ENCODE data around the gene PRKAR1B. TPM values are rescaled to one million over a fixed set of nuclear protein-coding genes. Genes with fewer than 3 reads are reported as not detected.

Gene PRKAR1B
- total RNA-seq, 2 donors from 2014 or later: 15.1 to 15.9 TPM

GRCh38 chr7:514651-515598 is 212.2 kb downstream of the PRKAR1B start:
- TF ChIP-seq, protein P1, sequence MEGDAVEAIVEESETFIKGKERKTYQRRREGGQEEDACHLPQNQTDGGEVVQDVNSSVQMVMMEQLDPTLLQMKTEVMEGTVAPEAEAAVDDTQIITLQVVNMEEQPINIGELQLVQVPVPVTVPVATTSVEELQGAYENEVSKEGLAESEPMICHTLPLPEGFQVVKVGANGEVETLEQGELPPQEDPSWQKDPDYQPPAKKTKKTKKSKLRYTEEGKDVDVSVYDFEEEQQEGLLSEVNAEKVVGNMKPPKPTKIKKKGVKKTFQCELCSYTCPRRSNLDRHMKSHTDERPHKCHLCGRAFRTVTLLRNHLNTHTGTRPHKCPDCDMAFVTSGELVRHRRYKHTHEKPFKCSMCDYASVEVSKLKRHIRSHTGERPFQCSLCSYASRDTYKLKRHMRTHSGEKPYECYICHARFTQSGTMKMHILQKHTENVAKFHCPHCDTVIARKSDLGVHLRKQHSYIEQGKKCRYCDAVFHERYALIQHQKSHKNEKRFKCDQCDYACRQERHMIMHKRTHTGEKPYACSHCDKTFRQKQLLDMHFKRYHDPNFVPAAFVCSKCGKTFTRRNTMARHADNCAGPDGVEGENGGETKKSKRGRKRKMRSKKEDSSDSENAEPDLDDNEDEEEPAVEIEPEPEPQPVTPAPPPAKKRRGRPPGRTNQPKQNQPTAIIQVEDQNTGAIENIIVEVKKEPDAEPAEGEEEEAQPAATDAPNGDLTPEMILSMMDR (IDR thresholded peaks at IDR 0.05): no peak
- DNase-seq (ENCODE audit: low spot score): no peak
- Histone ChIP-seq H3K36me3 (peaks cover 20% of the 10 kb centered on the region), H3K4me3 (peak overlapping the region in 1 of 2 donors; percentile 0), H3K9me3 (no peaks in the 10 kb centered on the region), H3K27me3 (no peaks in the 10 kb centered on the region), H3K4me1 (peaks cover 0 to 62% of the 10 kb centered on the region in 2 donors), H3K27ac (peak overlapping the region; percentile 94 to 96)

- TF ChIP-seq, protein P1 (IDR thresholded peaks at IDR 0.05): no peak
- H3K4me3 ChIP-seq: peak overlapping the region in 1 of 2 donors; percentile 0
- H3K9me3 ChIP-seq: no peaks in the 10 kb centered on the region
- no peaks in the 10 kb centered on the region for H3K27me3 ChIP-seq
- DNase-seq (ENCODE audit: low spot score): no peak
- peaks cover 27% of the 10 kb centered on the region for H3K36me3 ChIP-seq
- peak overlapping the region; percentile 94 to 96 for H3K27ac ChIP-seq
- peaks cover 0 to 61% of the 10 kb centered on the region in 2 donors for H3K4me1 ChIP-seq
Measured at GRCh38 chr7:514242-514641, 212.8 kb downstream of the PRKAR1B start.

- Histone ChIP-seq H3K27me3 (no peaks in the 10 kb centered on the region), H3K4me3 (no peak overlapping the region), H3K4me1 (peaks cover 0 to 59% of the 10 kb centered on the region in 2 donors), H3K36me3 (peaks cover 33% of the 10 kb centered on the region), H3K27ac (peak overlapping the region; percentile 94 to 96), H3K9me3 (no peaks in the 10 kb centered on the region)
- TF ChIP-seq, protein P1 (IDR thresholded peaks at IDR 0.05): no peak
- DNase-seq (ENCODE audit: low spot score): no peak
Measured at GRCh38 chr7:513521-514166, 213.4 kb downstream of the PRKAR1B start.

DNA sequence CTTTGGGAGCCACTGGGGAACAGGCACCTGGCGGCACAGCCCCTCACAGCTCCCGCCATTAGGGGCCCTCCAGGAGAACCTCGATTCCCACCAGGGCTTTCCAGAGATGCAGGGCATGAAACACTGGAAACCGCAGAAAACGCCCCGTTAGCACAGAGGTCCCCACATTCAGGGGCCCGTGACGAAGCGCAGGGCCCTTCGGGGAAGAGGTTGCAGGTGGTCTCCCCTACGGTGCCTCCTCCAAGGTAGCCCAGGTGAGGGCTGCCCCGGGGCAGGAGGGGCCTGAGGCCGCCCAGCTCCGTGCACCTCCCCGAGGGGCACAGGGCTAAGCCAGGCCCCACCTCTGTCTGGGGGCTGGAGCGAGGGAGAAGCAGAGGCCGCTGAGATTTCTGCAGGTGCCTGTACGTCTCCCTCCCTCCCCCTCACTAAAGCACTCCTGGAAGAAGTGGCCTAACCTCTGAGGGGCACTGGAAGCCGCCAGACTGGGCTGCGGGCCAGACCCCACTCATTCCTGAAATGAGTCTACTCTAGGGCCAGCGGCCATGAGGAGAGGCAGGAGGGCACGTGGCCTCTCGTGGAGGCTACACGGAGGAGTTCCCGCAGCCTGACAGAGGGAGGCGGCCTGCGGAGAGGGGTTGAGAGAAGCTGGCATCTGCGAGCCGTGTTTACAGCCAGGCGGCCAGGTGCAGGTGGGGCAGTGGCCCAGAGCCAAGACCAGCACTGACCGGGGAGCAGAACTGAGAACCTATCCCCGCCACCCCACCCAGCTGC is 214.4 kb downstream of the PRKAR1B start:
- Histone ChIP-seq H3K4me3 (no peak overlapping the region), H3K4me1 (peaks cover 0 to 50% of the 10 kb centered on the region in 2 donors), H3K27me3 (no peaks in the 10 kb centered on the region), H3K36me3 (peaks cover 42% of the 10 kb centered on the region), H3K9me3 (no peaks in the 10 kb centered on the region), H3K27ac (peak overlapping the region; percentile 94 to 96)
- DNase-seq (ENCODE audit: low spot score): no peak
- TF ChIP-seq, protein P1 (IDR thresholded peaks at IDR 0.05): no peak

DNA sequence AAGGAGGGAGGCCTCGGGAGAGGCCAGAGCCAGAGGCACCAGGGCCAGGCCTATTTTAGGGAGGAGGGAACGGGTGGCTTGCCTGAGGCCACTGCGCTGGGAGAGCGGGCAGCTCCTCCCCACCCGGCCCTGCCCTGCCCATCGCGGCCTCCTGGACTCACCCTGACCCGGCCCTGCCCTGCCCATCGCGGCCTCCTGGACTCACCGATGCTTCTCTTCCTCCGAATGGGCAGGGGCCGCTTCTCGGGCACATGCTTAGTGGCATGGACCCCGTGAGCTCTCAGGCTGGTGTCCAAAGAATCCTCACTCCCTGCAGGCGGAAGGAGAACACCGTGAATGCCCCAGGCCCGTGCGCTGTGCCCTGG is 215.0 kb downstream of the PRKAR1B start:
- H3K27ac ChIP-seq: no peak overlapping the region
- H3K9me3 ChIP-seq: no peaks in the 10 kb centered on the region
- H3K4me1 ChIP-seq: peaks cover 0 to 50% of the 10 kb centered on the region in 2 donors
- TF ChIP-seq, protein P1 (IDR thresholded peaks at IDR 0.05): no peak
- peaks cover 48% of the 10 kb centered on the region for H3K36me3 ChIP-seq
- no peak overlapping the region for H3K4me3 ChIP-seq
- no peak for DNase-seq (ENCODE audit: low spot score)
- H3K27me3 ChIP-seq: no peaks in the 10 kb centered on the region
